HEK293T (cell line): Measurements from ENCODE around the gene ANTXR1.

Experiments
- CTCF ChIA-PET: fragments of 350-600 bp; formaldehyde crosslinking; extraction: SDS; loops from one replicate; lab custom pipeline; 2021; ENCODE audit warnings: antibody characterized with exemption, inconsistent platforms; lab: Yijun Ruan, JAX
- POLR2A ChIA-PET: fragments of 350-600 bp; formaldehyde crosslinking; extraction: SDS; loops from one replicate; lab custom pipeline; 2020; ENCODE audit warnings: antibody characterized with exemption, inconsistent platforms; lab: Yijun Ruan, JAX
- DNase-seq: peaks from one replicate; pipeline ENCODE4 v3.0.0; 2012; ENCODE audit warnings: mixed read lengths; ENCODE audit errors: extremely low spot score
- ARNT ChIP-seq: fragments of 450-650 bp; IDR thresholded peaks from 2 replicates; pipeline ENCODE4 v1.6.1; 2017; ENCODE audit warnings: mild to moderate bottlenecking
- BHLHE40 ChIP-seq: fragments of 450-650 bp; IDR thresholded peaks from 2 replicates; pipeline ENCODE4 v1.6.1; 2016; ENCODE audit warnings: mild to moderate bottlenecking, moderate library complexity, borderline replicate concordance
- CTBP1 ChIP-seq: fragments of 450-650 bp; IDR thresholded peaks from 2 replicates; pipeline ENCODE4 v1.6.1; 2016; ENCODE audit warnings: borderline replicate concordance
- ELF4 ChIP-seq: fragments of 450-650 bp; IDR thresholded peaks from 2 replicates; pipeline ENCODE4 v1.6.1; 2017; ENCODE audit warnings: antibody characterized with exemption
- FOXA1 ChIP-seq: fragments of 450-650 bp; IDR thresholded peaks from 2 replicates; pipeline ENCODE4 v1.6.1; 2016; ENCODE audit warnings: mild to moderate bottlenecking
- FOXK2 ChIP-seq: fragments of 450-650 bp; IDR thresholded peaks from 2 replicates; pipeline ENCODE4 v1.6.1; 2016; ENCODE audit warnings: mild to moderate bottlenecking
- FOXM1 ChIP-seq: fragments of 450-650 bp; IDR thresholded peaks from 2 replicates; pipeline ENCODE4 v1.6.1; 2017; ENCODE audit warnings: mild to moderate bottlenecking, borderline replicate concordance
- HDGF ChIP-seq: fragments of 450-650 bp; IDR thresholded peaks from 2 replicates; pipeline ENCODE4 v1.6.1; 2017; ENCODE audit warnings: antibody characterized with exemption, borderline replicate concordance
- L3MBTL2 ChIP-seq: fragments of 450-650 bp; conservative IDR thresholded peaks from 2 replicates; pipeline ENCODE4 v1.6.1; 2016; ENCODE audit warnings: mild to moderate bottlenecking
- LEF1 ChIP-seq: fragments of 450-650 bp; IDR thresholded peaks from 2 replicates; pipeline ENCODE4 v1.6.1; 2017; ENCODE audit warnings: mild to moderate bottlenecking, borderline replicate concordance
- NFRKB ChIP-seq: fragments of 450-650 bp; IDR thresholded peaks from 2 replicates; pipeline ENCODE4 v1.6.1; 2016; ENCODE audit warnings: mild to moderate bottlenecking, moderate library complexity
- PKNOX1 ChIP-seq: fragments of 450-650 bp; IDR thresholded peaks from 2 replicates; pipeline ENCODE4 v1.6.1; 2016
- SP1 ChIP-seq: fragments of 450-650 bp; IDR thresholded peaks from 2 replicates; pipeline ENCODE4 v1.6.1; 2017
- SUZ12 ChIP-seq: fragments of 450-650 bp; IDR thresholded peaks from 2 replicates; pipeline ENCODE4 v1.6.1; 2016; ENCODE audit warnings: mild to moderate bottlenecking
- TARDBP ChIP-seq: fragments of 450-650 bp; IDR thresholded peaks from 2 replicates; pipeline ENCODE4 v1.6.1; 2016
- ZNF384 ChIP-seq: fragments of 450-650 bp; IDR thresholded peaks from 2 replicates; pipeline ENCODE4 v1.6.1; 2016

Gene ANTXR1

GRCh38 chr2:69162057-69162456, 149.1 kb downstream of the ANTXR1 start:
- ChIA-PET CTCF (no interaction called here), POLR2A (no interaction called here)
- no peak for DNase-seq
- TF ChIP-seq FOXA1 = no peak
- no peak for TF ChIP-seq NFRKB
- TF ChIP-seq ARNT = no peak
- no peak for TF ChIP-seq L3MBTL2
- TF ChIP-seq PKNOX1 = no peak
- TF ChIP-seq TARDBP = no peak
- no peak for TF ChIP-seq BHLHE40
- no peak for TF ChIP-seq LEF1
- no peak for TF ChIP-seq SUZ12
- TF ChIP-seq FOXM1 = no peak
- no peak for TF ChIP-seq ELF4
- no peak for TF ChIP-seq SP1
- TF ChIP-seq CTBP1 = no peak

- ChIA-PET POLR2A (no interaction called here), CTCF (no interaction called here)
- TF ChIP-seq ARNT (no peak), NFRKB (no peak), ZNF384 (no peak), CTBP1 (no peak)
- DNase-seq = no peak
Observed at GRCh38 chr2:69163109-69163508, 150.1 kb downstream of the ANTXR1 start.

- POLR2A ChIA-PET = no interaction called here
- CTCF ChIA-PET = no interaction called here
- no peak for DNase-seq
- TF ChIP-seq CTBP1 (no peak), PKNOX1 (no peak), SUZ12 (no peak), L3MBTL2 (no peak)
Observed at GRCh38 chr2:69163556-69163955, 150.6 kb downstream of the ANTXR1 start.

- CTCF ChIA-PET = no interaction called here
- TF ChIP-seq ARNT (no peak), HDGF (no peak), SP1 (no peak), ELF4 (no peak), NFRKB (no peak), LEF1 (no peak), FOXA1 (no peak), L3MBTL2 (no peak), CTBP1 (no peak), BHLHE40 (no peak), PKNOX1 (no peak), FOXM1 (no peak)
- POLR2A ChIA-PET = no interaction called here
- no peak for DNase-seq
Observed at GRCh38 chr2:69164061-69164778, 151.2 kb downstream of the ANTXR1 start.

- no peak for DNase-seq
- ChIA-PET CTCF (no interaction called here), POLR2A (no interaction called here)
- no peak for TF ChIP-seq ARNT
- TF ChIP-seq HDGF = no peak
- no peak for TF ChIP-seq LEF1
- no peak for TF ChIP-seq FOXK2
- no peak for TF ChIP-seq L3MBTL2
- TF ChIP-seq TARDBP = no peak
- no peak for TF ChIP-seq CTBP1
- TF ChIP-seq ZNF384 = no peak
- no peak for TF ChIP-seq SP1
- no peak for TF ChIP-seq BHLHE40
- TF ChIP-seq ELF4 = no peak
- no peak for TF ChIP-seq FOXM1
- no peak for TF ChIP-seq FOXA1
- TF ChIP-seq PKNOX1 = no peak
- no peak for TF ChIP-seq NFRKB
Observed at GRCh38 chr2:69165091-69165880, 152.3 kb downstream of the ANTXR1 start.

- no peak for TF ChIP-seq LEF1
- ChIA-PET POLR2A (no interaction called here), CTCF (no interaction called here)
- DNase-seq = no peak
Observed at GRCh38 chr2:69166465-69166811, 153.5 kb downstream of the ANTXR1 start.
